ENCODE measurements around the gene RPL31. TPM values are rescaled to one million over a fixed set of nuclear protein-coding genes. Genes with fewer than 3 reads are reported as not detected.

RPL31 gene
- total and polyA plus RNA-seq, 2 experiments from 2014 or later, result 1,256 to 1,571 TPM

DNA sequence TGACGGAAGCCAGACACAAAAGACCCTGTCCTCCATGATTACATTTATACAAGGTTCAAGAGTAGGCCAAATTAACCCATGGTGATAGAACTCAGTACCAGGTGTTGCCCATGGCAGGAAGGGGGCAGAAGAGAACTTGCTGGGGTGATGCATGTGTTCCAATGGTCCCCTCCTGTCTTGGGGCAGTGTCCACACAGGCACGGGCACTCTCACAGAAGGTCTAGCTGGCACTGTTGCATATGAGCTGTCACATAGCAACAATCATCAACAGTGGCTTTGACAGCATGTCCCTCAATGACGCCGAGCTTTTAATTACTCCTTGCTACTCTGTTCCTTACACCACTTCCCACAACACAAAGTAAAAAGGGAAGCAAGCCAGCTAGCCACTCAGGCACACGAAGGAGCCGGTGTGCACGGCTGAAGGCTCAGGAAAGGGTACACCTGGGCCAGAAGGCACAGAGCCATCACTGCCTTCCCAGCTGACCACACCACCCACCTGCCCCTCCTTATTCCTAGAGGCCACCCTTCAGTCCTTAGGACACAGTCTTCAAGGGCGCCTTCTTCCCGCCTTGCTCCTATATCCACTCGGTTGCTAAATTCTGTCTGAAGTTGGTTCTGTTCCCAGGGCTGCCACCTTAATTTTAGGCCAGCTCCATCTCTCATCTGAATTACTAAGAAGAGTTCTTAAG lies 28.9 kb downstream of the RPL31 start:
- no peaks in the 10 kb centered on the region for H3K4me1 ChIP-seq (ENCODE audit: insufficient read depth)
- no peaks in the 10 kb centered on the region for H3K36me3 ChIP-seq (replicated peaks; ENCODE audit: insufficient read depth, low read depth)
- no peaks in the 10 kb centered on the region for H3K79me2 ChIP-seq

DNA sequence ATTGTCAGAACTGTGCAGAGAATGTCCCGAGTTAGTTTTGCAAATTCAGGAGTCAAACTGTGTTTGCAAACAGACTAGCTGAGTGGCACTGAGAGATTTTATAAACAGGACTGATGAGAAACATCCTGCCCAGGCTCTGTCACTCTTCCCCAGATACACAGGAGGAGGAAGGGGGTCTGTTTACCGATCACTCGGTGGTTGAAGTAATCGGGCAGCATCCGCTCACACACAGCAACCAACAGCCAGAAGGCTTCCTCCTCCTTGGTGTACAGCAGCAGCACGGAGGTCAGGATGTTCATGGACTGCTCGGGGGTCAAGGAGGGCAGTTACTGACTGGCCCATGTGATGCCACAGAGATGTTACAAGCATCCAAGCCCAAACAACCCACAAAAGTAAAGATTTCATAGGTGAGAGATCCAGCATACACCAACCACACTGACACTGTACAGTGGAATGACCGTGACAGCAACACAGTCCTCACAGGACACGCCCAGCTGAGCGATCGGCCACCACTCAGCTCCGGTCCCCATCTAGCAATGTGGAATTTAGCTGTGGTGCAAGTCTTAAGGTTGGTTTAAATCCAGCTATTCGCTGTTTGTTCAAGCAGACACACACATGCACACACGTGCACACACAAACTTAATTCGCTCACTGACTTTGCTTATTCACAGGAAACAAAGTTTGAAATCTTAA lies 30.1 kb downstream of the RPL31 start:
- Histone ChIP-seq H3K36me3 (replicated peaks; ENCODE audit: insufficient read depth, low read depth) (no peaks in the 10 kb centered on the region), H3K4me2 (no peak overlapping the region), H3K27ac (no peak overlapping the region)

More for the DNA sequence above, 28.9 kb downstream of the RPL31 start:
- Histone ChIP-seq H3K27ac (no peak overlapping the region), H3K4me3 (no peak overlapping the region), H3K9me3 (ENCODE audit: low read depth) (no peaks in the 10 kb centered on the region), H3K9me2 (replicated peaks; ENCODE audit: insufficient read depth) (no peaks in the 10 kb centered on the region), H3K27me3 (no peaks in the 10 kb centered on the region), H3K4me2 (no peak overlapping the region), H2AFZ (no peak overlapping the region), H4K20me1 (ENCODE audit: insufficient read depth, poor library complexity, severe bottlenecking) (no peaks in the 10 kb centered on the region)
- 97% methylated on average over 10 of the region's 10 CpGs for WGBS (ENCODE audit: low lambda C conversion rate, missing lambda C conversion rate)
- TF ChIP-seq, protein P1, sequence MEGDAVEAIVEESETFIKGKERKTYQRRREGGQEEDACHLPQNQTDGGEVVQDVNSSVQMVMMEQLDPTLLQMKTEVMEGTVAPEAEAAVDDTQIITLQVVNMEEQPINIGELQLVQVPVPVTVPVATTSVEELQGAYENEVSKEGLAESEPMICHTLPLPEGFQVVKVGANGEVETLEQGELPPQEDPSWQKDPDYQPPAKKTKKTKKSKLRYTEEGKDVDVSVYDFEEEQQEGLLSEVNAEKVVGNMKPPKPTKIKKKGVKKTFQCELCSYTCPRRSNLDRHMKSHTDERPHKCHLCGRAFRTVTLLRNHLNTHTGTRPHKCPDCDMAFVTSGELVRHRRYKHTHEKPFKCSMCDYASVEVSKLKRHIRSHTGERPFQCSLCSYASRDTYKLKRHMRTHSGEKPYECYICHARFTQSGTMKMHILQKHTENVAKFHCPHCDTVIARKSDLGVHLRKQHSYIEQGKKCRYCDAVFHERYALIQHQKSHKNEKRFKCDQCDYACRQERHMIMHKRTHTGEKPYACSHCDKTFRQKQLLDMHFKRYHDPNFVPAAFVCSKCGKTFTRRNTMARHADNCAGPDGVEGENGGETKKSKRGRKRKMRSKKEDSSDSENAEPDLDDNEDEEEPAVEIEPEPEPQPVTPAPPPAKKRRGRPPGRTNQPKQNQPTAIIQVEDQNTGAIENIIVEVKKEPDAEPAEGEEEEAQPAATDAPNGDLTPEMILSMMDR (IDR thresholded peaks at IDR 0.05; ENCODE audit: poor library complexity), result no peak
- no peak for TF ChIP-seq EZH2phosphoT487 (IDR thresholded peaks at IDR 0.05; ENCODE audit: low read depth, severe bottlenecking, unreplicated experiment)
- DNase-seq (ENCODE audit: low spot score), result no peak

DNA sequence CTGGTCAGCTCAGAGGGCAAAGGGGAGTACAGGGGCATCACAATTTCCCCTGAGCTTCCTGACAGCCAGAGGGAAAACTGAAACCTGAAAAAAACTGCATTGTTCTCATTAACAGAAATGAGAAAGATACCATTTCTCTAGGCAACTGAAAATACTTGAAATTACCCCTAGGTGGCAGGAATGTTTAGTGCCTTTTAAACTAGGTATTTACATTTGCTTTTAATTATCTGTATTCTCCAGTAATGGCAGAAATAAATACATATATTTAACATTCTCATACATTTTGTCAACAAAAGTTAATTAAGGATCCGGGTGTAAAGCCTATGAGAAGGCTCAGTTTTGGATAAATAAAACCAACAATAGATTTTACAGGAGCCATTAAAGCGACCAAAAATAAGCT lies 34.5 kb downstream of the RPL31 start:
- 66% methylated on average over 2 of the region's 2 CpGs for WGBS (ENCODE audit: low lambda C conversion rate, missing lambda C conversion rate)
- Histone ChIP-seq H3K27me3 (no peaks in the 10 kb centered on the region), H3K27ac (no peak overlapping the region), H3K4me3 (no peak overlapping the region), H3K79me2 (no peaks in the 10 kb centered on the region), H4K20me1 (ENCODE audit: insufficient read depth, poor library complexity, severe bottlenecking) (no peaks in the 10 kb centered on the region), H2AFZ (no peak overlapping the region), H3K4me2 (no peak overlapping the region), H3K4me1 (ENCODE audit: insufficient read depth) (no peaks in the 10 kb centered on the region), H3K9me3 (ENCODE audit: low read depth) (no peaks in the 10 kb centered on the region), H3K9me2 (replicated peaks; ENCODE audit: insufficient read depth) (no peaks in the 10 kb centered on the region), H3K36me3 (replicated peaks; ENCODE audit: insufficient read depth, low read depth) (no peaks in the 10 kb centered on the region)
- TF ChIP-seq, protein P1 (IDR thresholded peaks at IDR 0.05; ENCODE audit: poor library complexity), result peak; percentile 54
- no peak for TF ChIP-seq EZH2 (IDR thresholded peaks at IDR 0.05; ENCODE audit: borderline replicate concordance)
- DNase-seq (ENCODE audit: low spot score), result no peak

More for the DNA sequence above, 30.1 kb downstream of the RPL31 start:
- Histone ChIP-seq H3K79me2 (no peaks in the 10 kb centered on the region), H3K4me3 (no peak overlapping the region), H3K9me3 (ENCODE audit: low read depth) (no peaks in the 10 kb centered on the region), H3K4me1 (ENCODE audit: insufficient read depth) (no peaks in the 10 kb centered on the region), H3K9me2 (replicated peaks; ENCODE audit: insufficient read depth) (no peaks in the 10 kb centered on the region), H3K27me3 (no peaks in the 10 kb centered on the region), H2AFZ (no peak overlapping the region), H4K20me1 (ENCODE audit: insufficient read depth, poor library complexity, severe bottlenecking) (no peaks in the 10 kb centered on the region)
- TF ChIP-seq, protein P1 (IDR thresholded peaks at IDR 0.05; ENCODE audit: poor library complexity), result no peak
- TF ChIP-seq EZH2 (IDR thresholded peaks at IDR 0.05; ENCODE audit: borderline replicate concordance) (no peak), EZH2phosphoT487 (IDR thresholded peaks at IDR 0.05; ENCODE audit: low read depth, severe bottlenecking, unreplicated experiment) (no peak)
- WGBS (ENCODE audit: low lambda C conversion rate, missing lambda C conversion rate), result 89% methylated on average over 15 of the region's 15 CpGs
- no peak for DNase-seq (ENCODE audit: low spot score)

Data from hepatocyte (in vitro differentiated cells).